Transverse colon (tissue), 4 donors: Measurements from ENCODE around the gene CEPT1.

Experiments
- CTCF ChIP-seq, 5 experiments: fragments of 200-600 bp in 3 of 5; fragments of 450-650 bp in 2 of 5; sonication (generic) in 3 of 5; IDR thresholded peaks; 1 replicate in 2 of 5; 2 replicates in 3 of 5; pipeline ENCODE4 v1.5.1; 2016 to 2017; ENCODE audit warnings: antibody characterized with exemption in 5 of 5, inconsistent platforms in 3 of 5, mild to moderate bottlenecking in 2 of 5, moderate library complexity in 1 of 5
- POLR2A ChIP-seq: fragments of 450-650 bp; IDR thresholded peaks from one replicate; pipeline ENCODE4 v1.6.1; 2016; ENCODE audit warnings: antibody characterized with exemption, mild to moderate bottlenecking, moderate library complexity
- POLR2AphosphoS5 ChIP-seq, 3 donors: sonication (generic); formaldehyde crosslinking; IDR thresholded peaks; one replicate each; pipeline ENCODE4 v1.6.1; 2016; ENCODE audit warnings: antibody characterized with exemption in 3 of 3

- TF ChIP-seq CTCF (IDR thresholded peaks at IDR 0.05), result no peak
- no peak for TF ChIP-seq POLR2A
- TF ChIP-seq POLR2AphosphoS5 (IDR thresholded peaks at IDR 0.05), result no peak
Measured at GRCh38 chr1:111219557-111220286, 79.7 kb downstream of the CEPT1 start.
